HEK293T (cell line): ENCODE measurements around the gene APOA5.

ENCODE experiments used
- ARNT ChIP-seq: fragments of 450-650 bp; IDR thresholded peaks from 2 replicates; pipeline ENCODE4 v1.6.1; 2017; ENCODE audit warnings: mild to moderate bottlenecking
- BHLHE40 ChIP-seq: fragments of 450-650 bp; IDR thresholded peaks from 2 replicates; pipeline ENCODE4 v1.6.1; 2016; ENCODE audit warnings: mild to moderate bottlenecking, moderate library complexity, borderline replicate concordance
- ELF4 ChIP-seq: fragments of 450-650 bp; IDR thresholded peaks from 2 replicates; pipeline ENCODE4 v1.6.1; 2017; ENCODE audit warnings: antibody characterized with exemption
- FOXA1 ChIP-seq: fragments of 450-650 bp; IDR thresholded peaks from 2 replicates; pipeline ENCODE4 v1.6.1; 2016; ENCODE audit warnings: mild to moderate bottlenecking
- FOXK2 ChIP-seq: fragments of 450-650 bp; IDR thresholded peaks from 2 replicates; pipeline ENCODE4 v1.6.1; 2016; ENCODE audit warnings: mild to moderate bottlenecking
- FOXM1 ChIP-seq: fragments of 450-650 bp; IDR thresholded peaks from 2 replicates; pipeline ENCODE4 v1.6.1; 2017; ENCODE audit warnings: mild to moderate bottlenecking, borderline replicate concordance
- HDGF ChIP-seq: fragments of 450-650 bp; IDR thresholded peaks from 2 replicates; pipeline ENCODE4 v1.6.1; 2017; ENCODE audit warnings: antibody characterized with exemption, borderline replicate concordance
- L3MBTL2 ChIP-seq: fragments of 450-650 bp; conservative IDR thresholded peaks from 2 replicates; pipeline ENCODE4 v1.6.1; 2016; ENCODE audit warnings: mild to moderate bottlenecking
- NFRKB ChIP-seq: fragments of 450-650 bp; IDR thresholded peaks from 2 replicates; pipeline ENCODE4 v1.6.1; 2016; ENCODE audit warnings: mild to moderate bottlenecking, moderate library complexity
- SP1 ChIP-seq: fragments of 450-650 bp; IDR thresholded peaks from 2 replicates; pipeline ENCODE4 v1.6.1; 2017
- SUZ12 ChIP-seq: fragments of 450-650 bp; IDR thresholded peaks from 2 replicates; pipeline ENCODE4 v1.6.1; 2016; ENCODE audit warnings: mild to moderate bottlenecking
- TARDBP ChIP-seq: fragments of 450-650 bp; IDR thresholded peaks from 2 replicates; pipeline ENCODE4 v1.6.1; 2016
- ZNF384 ChIP-seq: fragments of 450-650 bp; IDR thresholded peaks from 2 replicates; pipeline ENCODE4 v1.6.1; 2016
- TF ChIP-seq, protein P1 (sequence below): fragments of 450-650 bp; IDR thresholded peaks from 2 replicates; pipeline ENCODE4 v1.6.1; 2016

DNA sequence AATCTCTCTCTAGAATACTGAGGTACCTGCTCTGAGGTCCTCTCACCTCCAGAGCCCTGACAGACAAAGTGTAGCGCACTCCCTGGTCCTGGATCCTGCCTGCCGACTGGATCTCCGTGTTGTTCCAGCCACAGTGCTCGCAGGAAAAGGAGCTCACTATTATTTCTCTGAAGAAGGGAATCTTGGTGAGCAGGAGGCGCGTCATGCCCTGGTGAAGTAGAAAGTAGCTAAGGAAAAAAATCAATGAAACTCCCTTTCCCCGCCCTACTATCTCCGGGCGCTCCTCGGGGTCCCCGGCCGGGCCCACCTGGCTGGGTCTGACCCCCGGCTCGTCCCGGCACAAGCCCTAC, 4.3 kb downstream of the APOA5 start:
- TF ChIP-seq HDGF (no peak), TARDBP (no peak), ARNT (no peak), L3MBTL2 (no peak), ELF4 (no peak), SUZ12 (no peak), NFRKB (no peak), FOXK2 (no peak), ZNF384 (no peak), SP1 (no peak), FOXA1 (no peak), FOXM1 (no peak), BHLHE40 (no peak)
- TF ChIP-seq, protein P1, sequence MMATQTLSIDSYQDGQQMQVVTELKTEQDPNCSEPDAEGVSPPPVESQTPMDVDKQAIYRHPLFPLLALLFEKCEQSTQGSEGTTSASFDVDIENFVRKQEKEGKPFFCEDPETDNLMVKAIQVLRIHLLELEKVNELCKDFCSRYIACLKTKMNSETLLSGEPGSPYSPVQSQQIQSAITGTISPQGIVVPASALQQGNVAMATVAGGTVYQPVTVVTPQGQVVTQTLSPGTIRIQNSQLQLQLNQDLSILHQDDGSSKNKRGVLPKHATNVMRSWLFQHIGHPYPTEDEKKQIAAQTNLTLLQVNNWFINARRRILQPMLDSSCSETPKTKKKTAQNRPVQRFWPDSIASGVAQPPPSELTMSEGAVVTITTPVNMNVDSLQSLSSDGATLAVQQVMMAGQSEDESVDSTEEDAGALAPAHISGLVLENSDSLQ: no peak
